ENCODE results near the gene MLXIP. TPM values are rescaled to one million over a fixed set of nuclear protein-coding genes. Genes with fewer than 3 reads are reported as not detected.

MLXIP gene
- total and polyA plus RNA-seq, 2 donors (not counting 3 experiments of a cell fraction or from before 2014, with no cell fraction given): 22.0 to 72.5 TPM

DNA sequence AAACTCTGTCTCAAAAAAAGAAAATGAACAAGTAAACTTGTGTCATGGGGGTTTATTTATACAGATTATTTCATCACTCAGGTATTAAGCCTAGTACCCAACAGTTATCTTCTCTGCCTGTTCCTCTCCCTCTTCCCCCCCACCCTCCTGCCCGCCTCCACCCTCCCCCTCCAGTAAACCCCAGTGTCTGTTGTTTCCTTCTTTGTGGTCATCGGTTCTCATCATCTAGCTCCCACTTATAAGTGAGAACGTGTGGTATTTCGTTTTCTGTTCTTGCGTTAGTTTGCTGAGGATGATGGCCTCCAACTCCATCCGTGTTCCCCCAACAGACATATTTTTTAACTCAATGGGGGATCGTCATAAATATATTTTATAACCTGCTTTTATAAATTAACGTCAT is 83.1 kb downstream of the MLXIP start:
- dilution Hi-C loops (cut with MboI; ENCODE audit: extremely low pct_ligation_motif_present, low sequenced_read_pairs) (no loop called here), intact Hi-C loops (cut with micrococcal nuclease) (no loop called here)
- CTCF ChIA-PET: no interaction called here
- POLR2A ChIA-PET: no interaction called here
- no peak for FAIRE-seq
- H3K79me2 ChIP-seq (ENCODE audit: control insufficient read depth, insufficient read depth, low read length): no peaks in the 10 kb centered on the region
- no peak overlapping the region for H3K4me2 ChIP-seq (ENCODE audit: insufficient read depth, low read length)
- no peaks in the 10 kb centered on the region for H3K36me3 ChIP-seq (ENCODE audit: control insufficient read depth in 2 of 2, extremely low read depth in 1 of 2, insufficient read depth in 2 of 2, low read length in 2 of 2)
- no peaks in the 10 kb centered on the region for H3K27me3 ChIP-seq (ENCODE audit: control insufficient read depth in 2 of 2, insufficient read depth in 2 of 2, low read length in 2 of 2)
- H3K4me3 ChIP-seq (replicated peaks in 1 of 3; ENCODE audit: insufficient read depth in 1 of 3, low read depth in 1 of 3, low read length in 3 of 3): no peak overlapping the region
- no peaks in the 10 kb centered on the region for H3K9me3 ChIP-seq (replicated peaks; ENCODE audit: control insufficient read depth, insufficient read depth, low read length)
- no peak overlapping the region for H3K9ac ChIP-seq (replicated peaks; ENCODE audit: extremely low read depth, insufficient read depth, low read length)
- H2AFZ ChIP-seq (ENCODE audit: low read depth, low read length): no peak overlapping the region
- DNase-seq (ENCODE audit: low read depth, low spot score): no peak
- BruUV-seq (replicated peaks): no TSS peak
- H4K20me1 ChIP-seq (replicated peaks; ENCODE audit: control insufficient read depth, extremely low read depth, insufficient read depth, low read length): no peaks in the 10 kb centered on the region
- H3K4me1 ChIP-seq (ENCODE audit: control insufficient read depth, extremely low read depth, insufficient read depth, low read length): no peaks in the 10 kb centered on the region
- TF ChIP-seq, protein P1, sequence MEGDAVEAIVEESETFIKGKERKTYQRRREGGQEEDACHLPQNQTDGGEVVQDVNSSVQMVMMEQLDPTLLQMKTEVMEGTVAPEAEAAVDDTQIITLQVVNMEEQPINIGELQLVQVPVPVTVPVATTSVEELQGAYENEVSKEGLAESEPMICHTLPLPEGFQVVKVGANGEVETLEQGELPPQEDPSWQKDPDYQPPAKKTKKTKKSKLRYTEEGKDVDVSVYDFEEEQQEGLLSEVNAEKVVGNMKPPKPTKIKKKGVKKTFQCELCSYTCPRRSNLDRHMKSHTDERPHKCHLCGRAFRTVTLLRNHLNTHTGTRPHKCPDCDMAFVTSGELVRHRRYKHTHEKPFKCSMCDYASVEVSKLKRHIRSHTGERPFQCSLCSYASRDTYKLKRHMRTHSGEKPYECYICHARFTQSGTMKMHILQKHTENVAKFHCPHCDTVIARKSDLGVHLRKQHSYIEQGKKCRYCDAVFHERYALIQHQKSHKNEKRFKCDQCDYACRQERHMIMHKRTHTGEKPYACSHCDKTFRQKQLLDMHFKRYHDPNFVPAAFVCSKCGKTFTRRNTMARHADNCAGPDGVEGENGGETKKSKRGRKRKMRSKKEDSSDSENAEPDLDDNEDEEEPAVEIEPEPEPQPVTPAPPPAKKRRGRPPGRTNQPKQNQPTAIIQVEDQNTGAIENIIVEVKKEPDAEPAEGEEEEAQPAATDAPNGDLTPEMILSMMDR (IDR thresholded peaks at IDR 0.05; ENCODE audit: extremely low read depth in 1 of 2, insufficient read depth in 1 of 2, low read depth in 1 of 2, low read length in 2 of 2): no peak
- no peak for TF ChIP-seq POLR2A (IDR thresholded peaks at IDR 0.05; ENCODE audit: low read depth, low read length)
- TF ChIP-seq JUN (IDR thresholded peaks at IDR 0.05; ENCODE audit: borderline replicate concordance, insufficient read depth, insufficient read length, low read depth): no peak
- TF ChIP-seq MYC (IDR thresholded peaks at IDR 0.05; ENCODE audit: low read depth, low read length): no peak
- TF ChIP-seq, protein P2, sequence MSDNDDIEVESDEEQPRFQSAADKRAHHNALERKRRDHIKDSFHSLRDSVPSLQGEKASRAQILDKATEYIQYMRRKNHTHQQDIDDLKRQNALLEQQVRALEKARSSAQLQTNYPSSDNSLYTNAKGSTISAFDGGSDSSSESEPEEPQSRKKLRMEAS (IDR thresholded peaks at IDR 0.05; ENCODE audit: insufficient read depth, insufficient read length): no peak
- TF ChIP-seq POLR2AphosphoS5 (IDR thresholded peaks at IDR 0.05; ENCODE audit: insufficient read depth, low read depth, low read length): no peak
- no peak for TF ChIP-seq GATA2 (IDR thresholded peaks at IDR 0.05; ENCODE audit: insufficient read depth, insufficient read length, low read depth, low read length)
- no peak for TF ChIP-seq EZH2 (IDR thresholded peaks at IDR 0.05; ENCODE audit: borderline replicate concordance, low read depth, low read length, severe bottlenecking)
- TF ChIP-seq FOS (IDR thresholded peaks at IDR 0.05; ENCODE audit: borderline replicate concordance, insufficient read depth, low read length): no peak
- H3K9me1 ChIP-seq (replicated peaks; ENCODE audit: control insufficient read depth, extremely low read depth, insufficient read depth, low read length): no peaks in the 10 kb centered on the region
- no peak overlapping the region for H3K27ac ChIP-seq (ENCODE audit: insufficient read depth, low read depth, low read length)

Measured in endothelial cell of umbilical vein (primary cell).